Keratinocyte (primary cell): ENCODE measurements around the gene LYSMD2. TPM values are rescaled to one million over a fixed set of nuclear protein-coding genes. Genes with fewer than 3 reads are reported as not detected.

Experiments used
- DNase-seq: peaks from one replicate; pipeline ENCODE4 v3.0.0-alpha.2; 2011; ENCODE audit warnings: low read depth, missing footprints, low spot score
- FAIRE-seq: peaks from 2 replicates; lab custom pipeline; 2011; peaks lifted over from hg19 to GRCh38; lab: Jason Lieb, UNC
- H2AFZ ChIP-seq: 2 replicates; pipeline ENCODE4 v1.6.0; 2012; ENCODE audit warnings: low read length, control low read depth, inconsistent platforms; ENCODE audit not compliant: control insufficient read depth
- H3K27ac ChIP-seq: 2 replicates; pipeline ENCODE4 v1.5.1; 2011; ENCODE audit warnings: low read length; ENCODE audit not compliant: control insufficient read depth, insufficient read depth
- H3K27me3 ChIP-seq: 3 replicates; pipeline ENCODE4 v1.6.0; 2011; ENCODE audit warnings: low read length; ENCODE audit not compliant: control insufficient read depth, insufficient read depth; ENCODE audit errors: extremely low read depth
- H3K36me3 ChIP-seq, 2 experiments: 2 replicates in 1 of 2; 3 replicates in 1 of 2; pipeline ENCODE4 v1.5.1; 2011; ENCODE audit warnings: low read length in 2 of 2, mild to moderate bottlenecking in 1 of 2; ENCODE audit not compliant: control insufficient read depth in 2 of 2, insufficient read depth in 2 of 2; ENCODE audit errors: extremely low read depth in 1 of 2
- H3K4me1 ChIP-seq: 3 replicates; pipeline ENCODE4 v1.5.1; 2011; ENCODE audit warnings: low read length; ENCODE audit not compliant: control insufficient read depth, insufficient read depth; ENCODE audit errors: extremely low read depth
- H3K4me2 ChIP-seq: 3 replicates; pipeline ENCODE4 v1.6.0; 2011; ENCODE audit warnings: low read depth, low read length; ENCODE audit not compliant: control insufficient read depth, insufficient read depth; ENCODE audit errors: extremely low read depth
- H3K4me3 ChIP-seq, 3 experiments: fragments of 200-600 bp in 1 of 3; sonication (generic) in 1 of 3; 2 replicates in 2 of 3; 3 replicates in 1 of 3; pipeline ENCODE4 v1.5.1; 2011 to 2016; ENCODE audit warnings: low read length in 3 of 3, mild to moderate bottlenecking in 3 of 3, control low read depth in 2 of 3, inconsistent platforms in 1 of 3, low read depth in 1 of 3, mixed read lengths in 1 of 3, mixed run types in 1 of 3, moderate library complexity in 1 of 3; ENCODE audit not compliant: control insufficient read depth in 2 of 3, insufficient read depth in 2 of 3; ENCODE audit errors: extremely low read depth in 1 of 3
- H3K79me2 ChIP-seq: 2 replicates; pipeline ENCODE4 v1.6.0; 2012; ENCODE audit warnings: low read length; ENCODE audit not compliant: control insufficient read depth, insufficient read depth
- H3K9ac ChIP-seq: 3 replicates; pipeline ENCODE4 v1.6.0; 2011; ENCODE audit warnings: low read length; ENCODE audit not compliant: control insufficient read depth, insufficient read depth; ENCODE audit errors: extremely low read depth
- H3K9me1 ChIP-seq: 3 replicates; pipeline ENCODE4 v1.6.0; 2011; ENCODE audit warnings: low read length; ENCODE audit not compliant: control insufficient read depth, insufficient read depth; ENCODE audit errors: extremely low read depth
- H3K9me3 ChIP-seq: 2 replicates; pipeline ENCODE4 v1.5.1; 2012; ENCODE audit warnings: low read depth, low read length; ENCODE audit not compliant: control insufficient read depth
- H4K20me1 ChIP-seq: 3 replicates; pipeline ENCODE4 v1.6.0; 2011; ENCODE audit warnings: low read length; ENCODE audit not compliant: control insufficient read depth, insufficient read depth; ENCODE audit errors: extremely low read depth
- EZH2 ChIP-seq: IDR thresholded peaks from one replicate; pipeline ENCODE4 v1.6.1; 2012; ENCODE audit warnings: inconsistent platforms, mild to moderate bottlenecking, low read length, moderate library complexity
- dilution Hi-C: fragments of 300-500 bp; cut with MboI; formaldehyde crosslinking; loops from one replicate; pipeline ENCODE4 v1.7.0; 2020; ENCODE audit warnings: low sequenced_read_pairs; ENCODE audit not compliant: extremely low pct_ligation_motif_present
- polyA plus RNA-seq, 5 experiments: library from polyadenylated mRNA; depleted of rRNA in 3 of 5; stranded (reverse) in 3 of 5; stranded (forward) in 1 of 5; unstranded in 1 of 5; fragments of >200 nt; gene quantifications; 1 replicate in 1 of 5; 2 replicates in 3 of 5; 3 replicates in 1 of 5; pipeline versions ENCODE4 v1.2.1 to v1.2.3, GENCODE V29; 2011 to 2012; ENCODE audit warnings: missing spikeins in 2 of 5, low read depth in 1 of 5, low replicate concordance in 1 of 5
- TF ChIP-seq, protein P1 (sequence below), 3 experiments: IDR thresholded peaks in 1 of 3; conservative IDR thresholded peaks in 1 of 3; optimal IDR thresholded peaks in 1 of 3; 2 replicates in 2 of 3; 3 replicates in 1 of 3; pipeline versions ENCODE3 to v1.5.1; 2011; ENCODE audit warnings: low read length in 3 of 3, mild to moderate bottlenecking in 3 of 3, moderate library complexity in 2 of 3, control low read depth in 1 of 3, inconsistent platforms in 1 of 3; ENCODE audit not compliant: insufficient read depth in 2 of 3; ENCODE audit errors: extremely low read depth in 1 of 3

The LYSMD2 gene
- polyA plus RNA-seq, 1 donor (not counting 4 experiments of a cell fraction or from before 2014, with no cell fraction given) = 12.7 TPM

GRCh38 chr15:51718746-51719145 is 18.7 kb downstream of the LYSMD2 start:
- FAIRE-seq = no peak
- Histone ChIP-seq H3K9me3 (no peaks in the 10 kb centered on the region), H3K27me3 (no peaks in the 10 kb centered on the region), H3K4me3 (no peak overlapping the region), H3K4me2 (no peak overlapping the region), H4K20me1 (no peaks in the 10 kb centered on the region), H3K36me3 (no peaks in the 10 kb centered on the region), H3K9ac (no peak overlapping the region), H3K9me1 (no peaks in the 10 kb centered on the region), H2AFZ (no peak overlapping the region), H3K27ac (no peak overlapping the region), H3K79me2 (no peaks in the 10 kb centered on the region), H3K4me1 (no peaks in the 10 kb centered on the region)
- dilution Hi-C loops = no loop called here
- no peak for TF ChIP-seq EZH2
- TF ChIP-seq, protein P1, sequence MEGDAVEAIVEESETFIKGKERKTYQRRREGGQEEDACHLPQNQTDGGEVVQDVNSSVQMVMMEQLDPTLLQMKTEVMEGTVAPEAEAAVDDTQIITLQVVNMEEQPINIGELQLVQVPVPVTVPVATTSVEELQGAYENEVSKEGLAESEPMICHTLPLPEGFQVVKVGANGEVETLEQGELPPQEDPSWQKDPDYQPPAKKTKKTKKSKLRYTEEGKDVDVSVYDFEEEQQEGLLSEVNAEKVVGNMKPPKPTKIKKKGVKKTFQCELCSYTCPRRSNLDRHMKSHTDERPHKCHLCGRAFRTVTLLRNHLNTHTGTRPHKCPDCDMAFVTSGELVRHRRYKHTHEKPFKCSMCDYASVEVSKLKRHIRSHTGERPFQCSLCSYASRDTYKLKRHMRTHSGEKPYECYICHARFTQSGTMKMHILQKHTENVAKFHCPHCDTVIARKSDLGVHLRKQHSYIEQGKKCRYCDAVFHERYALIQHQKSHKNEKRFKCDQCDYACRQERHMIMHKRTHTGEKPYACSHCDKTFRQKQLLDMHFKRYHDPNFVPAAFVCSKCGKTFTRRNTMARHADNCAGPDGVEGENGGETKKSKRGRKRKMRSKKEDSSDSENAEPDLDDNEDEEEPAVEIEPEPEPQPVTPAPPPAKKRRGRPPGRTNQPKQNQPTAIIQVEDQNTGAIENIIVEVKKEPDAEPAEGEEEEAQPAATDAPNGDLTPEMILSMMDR (optimal IDR thresholded peaks at IDR 0.05 in 1 of 3, IDR thresholded peaks at IDR 0.05 in 1 of 3, conservative IDR thresholded peaks at IDR 0.05 in 1 of 3; ENCODE audit: extremely low read depth in 1 of 3, insufficient read depth in 2 of 3, low read length in 3 of 3) = no peak
- no peak for DNase-seq

- no peak for DNase-seq
- no peak overlapping the region for H3K4me3 ChIP-seq
- dilution Hi-C loops = no loop called here
- no peak overlapping the region for H3K9ac ChIP-seq
- H3K4me1 ChIP-seq = no peaks in the 10 kb centered on the region
- no peaks in the 10 kb centered on the region for H3K36me3 ChIP-seq
- H4K20me1 ChIP-seq = no peaks in the 10 kb centered on the region
- H3K27me3 ChIP-seq = no peaks in the 10 kb centered on the region
- H3K9me1 ChIP-seq = no peaks in the 10 kb centered on the region
- H3K79me2 ChIP-seq = no peaks in the 10 kb centered on the region
- no peak overlapping the region for H3K27ac ChIP-seq
- no peaks in the 10 kb centered on the region for H3K9me3 ChIP-seq
- no peak for FAIRE-seq
- no peak overlapping the region for H2AFZ ChIP-seq
- no peak overlapping the region for H3K4me2 ChIP-seq
- TF ChIP-seq EZH2 = no peak
- TF ChIP-seq, protein P1 (optimal IDR thresholded peaks at IDR 0.05 in 1 of 3, IDR thresholded peaks at IDR 0.05 in 1 of 3, conservative IDR thresholded peaks at IDR 0.05 in 1 of 3; ENCODE audit: extremely low read depth in 1 of 3, insufficient read depth in 2 of 3, low read length in 3 of 3) = no peak
Observed at GRCh38 chr15:51718219-51718618, 19.2 kb downstream of the LYSMD2 start.
